GM21360 (cell line): ENCODE measurements around the gene IL24.
"Not testable (repeated sequence)": the region's sequence is repeated elsewhere in the genome, so short reads cannot be mapped to it uniquely, and the experiment has no call there.

ENCODE experiments used
- ATAC-seq: cut with Tn5 transposase; IDR thresholded peaks from one replicate; pipeline ENCODE4 v1.9.1; 2021; ENCODE audit warnings: mild to moderate bottlenecking, moderate library complexity; ENCODE audit not compliant: unreplicated experiment

IL24 gene

DNA sequence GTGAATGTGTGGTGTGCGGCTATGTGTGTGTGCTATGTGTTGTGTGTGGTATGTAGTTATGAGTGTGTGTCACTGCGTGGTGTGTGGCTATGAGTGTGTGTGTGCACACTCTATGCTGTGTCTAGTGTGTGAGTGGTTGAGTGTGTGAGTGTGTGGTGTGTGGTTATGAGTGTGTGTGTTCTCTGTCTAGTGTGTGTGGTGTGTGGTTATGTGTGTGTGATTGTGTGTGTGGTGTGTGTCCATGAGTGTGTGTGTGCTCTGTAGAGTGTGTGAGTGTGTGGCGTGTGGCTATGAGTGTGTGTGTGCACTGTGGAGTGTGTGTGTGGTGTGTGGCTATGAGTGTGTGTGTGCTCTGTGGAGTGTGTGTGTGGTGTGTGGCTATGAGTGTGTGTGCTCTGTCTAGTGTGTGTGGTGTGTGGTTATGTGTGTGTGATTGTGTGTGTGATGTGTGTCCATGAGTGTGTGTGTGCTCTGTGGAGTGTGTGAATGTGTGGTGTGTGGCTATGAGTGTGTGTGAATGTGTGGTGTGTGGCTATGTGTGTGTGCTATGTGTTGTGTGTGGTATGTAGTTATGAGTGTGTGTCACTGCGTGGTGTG is 26.8 kb downstream of the IL24 start:
- ATAC-seq, result not testable (repeated sequence)

DNA sequence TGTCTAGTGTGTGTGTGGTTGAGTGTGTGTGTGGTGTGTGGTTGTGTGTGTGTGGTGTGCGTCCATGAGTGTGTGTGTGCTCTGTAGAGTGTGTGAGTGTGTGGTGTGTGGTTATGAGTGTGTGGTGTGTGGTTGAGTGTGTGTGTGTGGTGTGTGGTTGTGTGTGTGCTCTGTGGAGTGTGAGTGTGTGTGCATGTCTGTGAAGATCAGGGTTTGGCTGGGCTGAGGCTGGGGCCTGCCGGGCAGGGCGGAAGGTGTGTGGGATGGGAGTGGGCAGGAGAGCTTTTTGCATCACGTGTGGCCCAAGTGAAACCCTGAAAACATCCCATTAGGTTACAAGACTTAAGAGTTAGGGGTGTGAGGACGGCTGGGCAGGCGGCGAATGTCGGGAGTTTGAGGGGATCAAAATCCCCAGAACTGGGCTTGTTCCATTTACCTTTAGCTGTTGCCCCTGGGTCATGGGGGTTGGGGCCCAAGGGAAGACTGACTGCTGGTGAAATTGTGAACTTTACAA is 27.4 kb downstream of the IL24 start:
- peak; percentile 14 for ATAC-seq

DNA sequence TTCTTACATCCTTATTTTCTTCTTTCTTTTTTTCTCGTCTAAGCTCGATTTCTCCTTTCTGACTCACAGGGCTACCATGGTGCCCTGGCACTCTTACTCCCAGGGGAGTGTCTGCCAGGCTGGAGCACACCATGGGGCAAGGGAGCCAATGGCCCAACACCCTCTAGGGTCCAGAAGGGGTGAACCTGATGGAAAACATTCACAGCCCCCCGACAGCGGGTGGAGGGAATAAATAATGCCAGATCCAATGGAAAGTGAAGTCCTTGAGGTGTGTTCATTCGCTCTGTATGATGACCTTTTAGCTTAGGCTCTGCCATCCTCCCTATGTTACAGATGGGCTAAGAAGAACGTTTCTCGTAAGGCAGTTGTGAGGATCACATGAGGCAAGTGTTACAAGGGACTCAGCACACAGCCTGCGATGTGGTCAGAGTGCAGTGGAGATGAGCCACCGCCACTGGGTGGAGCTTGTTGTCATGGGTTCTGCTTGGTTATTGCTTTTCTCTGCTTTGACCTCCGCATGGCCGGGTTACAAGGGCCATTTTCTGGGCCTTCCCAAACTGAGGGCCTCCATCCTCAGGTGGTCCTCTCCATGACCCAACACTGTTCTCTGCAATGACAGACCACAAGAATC is 28.0 kb downstream of the IL24 start:
- peak; percentile 55 for ATAC-seq

DNA sequence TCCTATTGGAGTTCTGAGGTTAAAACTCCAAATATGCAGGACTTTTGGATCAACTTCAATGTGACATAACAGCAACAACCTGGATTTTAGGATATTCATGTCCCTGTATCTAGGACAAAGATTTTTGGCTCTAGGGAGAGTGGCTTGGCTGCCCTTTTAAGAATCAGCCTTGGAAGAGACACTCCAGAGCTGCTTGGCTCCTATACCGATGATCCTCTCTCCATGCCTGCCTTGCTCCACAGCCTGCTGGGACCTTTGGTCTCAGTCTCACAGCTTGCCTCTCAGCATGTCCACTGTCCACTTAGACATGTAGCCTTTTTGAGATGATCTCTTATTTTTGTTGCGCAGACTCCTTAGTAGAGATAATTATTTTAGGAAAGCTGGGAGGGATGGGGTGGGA is 29.0 kb downstream of the IL24 start:
- ATAC-seq, result no peak

DNA sequence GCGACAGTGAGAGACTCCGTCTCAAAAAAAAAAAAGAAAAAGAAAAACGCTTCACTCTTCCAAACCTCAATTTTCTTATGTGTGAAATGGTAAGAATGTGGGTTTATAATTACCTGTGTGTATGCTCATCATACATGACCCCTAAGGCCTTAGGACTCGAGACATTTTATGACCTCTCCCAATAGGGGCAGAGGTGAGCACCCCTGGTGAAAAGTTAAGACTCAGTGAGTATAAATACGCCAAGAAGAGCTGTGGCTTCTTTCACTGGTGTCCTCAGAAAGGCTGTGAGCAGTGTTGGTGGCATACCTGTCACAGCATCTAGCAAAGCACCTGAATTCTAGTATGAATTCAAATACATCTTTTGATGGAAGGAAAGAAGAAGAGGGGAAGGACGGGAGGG is 32.3 kb downstream of the IL24 start:
- no peak for ATAC-seq

DNA sequence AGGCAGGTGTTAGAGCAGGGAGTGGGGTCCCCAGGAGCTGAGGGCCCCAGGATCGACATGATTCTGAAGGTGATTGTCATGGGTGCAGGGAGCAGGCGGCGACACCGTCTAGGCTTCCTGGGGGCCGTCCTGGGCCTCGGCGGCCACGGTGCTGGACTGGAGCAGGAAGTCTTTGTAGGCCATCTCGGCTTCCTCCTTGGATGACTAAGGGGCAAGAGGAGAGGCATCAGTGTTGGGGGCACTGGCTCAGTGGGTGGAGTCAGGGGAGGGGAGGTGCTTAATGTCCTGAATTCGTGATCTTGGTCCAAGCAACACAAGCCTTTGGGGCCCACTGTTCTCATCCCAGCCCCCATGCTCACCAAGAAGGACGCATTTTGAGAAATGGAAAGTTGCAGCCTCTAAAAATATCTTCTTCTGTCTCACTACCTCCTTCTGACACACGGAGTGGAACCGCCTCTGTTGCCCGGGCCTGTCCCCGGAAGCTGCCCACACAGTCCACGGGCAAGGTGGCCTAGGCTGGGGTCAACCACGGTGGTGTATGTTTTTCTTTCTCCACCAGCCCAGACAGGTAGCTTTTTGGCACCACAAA is 33.1 kb downstream of the IL24 start:
- ATAC-seq, result peak; percentile 63

DNA sequence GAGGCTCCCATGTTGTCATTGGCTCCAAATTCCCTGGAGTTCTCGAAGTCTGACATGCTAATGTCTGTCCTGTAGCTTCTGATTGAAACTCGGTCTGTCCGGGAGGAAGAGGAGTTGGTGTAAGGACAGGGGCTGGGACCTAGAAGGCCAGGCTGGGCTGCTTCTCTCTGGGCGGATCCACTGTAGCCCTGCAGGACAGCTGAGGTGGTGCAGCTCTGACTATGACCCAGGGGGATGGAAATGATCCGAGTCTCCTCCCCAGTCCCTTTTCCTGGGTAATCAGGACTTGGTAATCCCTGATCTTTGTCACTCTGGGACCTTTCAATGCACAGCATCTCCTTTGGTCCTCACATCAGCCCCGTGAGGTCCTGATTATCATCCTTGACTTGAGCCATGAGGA is 34.5 kb downstream of the IL24 start:
- ATAC-seq, result no peak

DNA sequence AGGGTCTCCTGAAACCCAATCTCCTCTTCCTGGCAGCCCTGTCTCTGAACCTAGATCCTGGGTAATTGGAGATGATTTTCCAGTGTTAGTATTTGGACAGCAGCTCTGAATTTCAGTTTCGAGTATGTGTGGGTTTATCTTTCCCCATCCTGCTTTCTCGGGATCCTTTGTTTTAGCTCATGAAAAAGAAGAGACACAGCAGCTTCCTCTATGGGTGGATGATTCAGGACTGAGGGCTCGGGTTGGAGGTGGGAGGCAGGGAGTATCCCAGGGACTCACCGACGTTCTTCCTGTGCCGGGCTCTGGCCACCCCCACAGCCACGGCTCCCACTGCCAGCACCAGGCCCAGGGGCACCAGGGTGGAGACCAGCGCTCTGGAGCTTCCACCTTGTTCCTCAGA is 34.9 kb downstream of the IL24 start:
- ATAC-seq, result no peak

DNA sequence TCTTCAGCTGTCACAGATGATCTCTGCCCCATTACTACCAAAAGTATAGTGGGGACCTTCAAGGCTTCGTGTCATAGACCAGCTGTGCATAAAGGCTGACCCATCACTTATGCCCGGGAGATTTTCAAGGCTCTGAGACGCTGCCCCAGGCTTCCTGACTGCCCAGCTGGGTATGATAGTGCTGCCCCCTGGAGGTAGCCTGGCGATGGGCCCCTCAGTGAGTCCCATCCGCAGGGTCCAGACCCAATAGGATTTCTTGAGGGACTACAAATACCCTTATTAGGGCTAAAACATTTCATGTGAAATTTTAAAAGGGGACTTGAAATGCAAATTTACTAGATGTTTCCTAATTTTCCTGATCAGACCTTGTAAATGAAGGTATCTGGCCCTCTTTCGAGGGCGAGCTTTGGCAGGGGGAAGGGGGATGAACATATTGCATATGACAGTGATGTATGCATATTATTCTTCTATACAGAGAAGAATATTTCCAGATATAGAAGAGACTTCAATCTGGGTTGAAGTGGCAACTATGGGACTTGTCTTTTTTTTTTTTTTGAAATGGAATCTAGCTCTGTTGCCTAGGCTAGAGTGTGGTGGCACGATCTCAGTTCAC is 36.2 kb downstream of the IL24 start:
- ATAC-seq, result no peak

DNA sequence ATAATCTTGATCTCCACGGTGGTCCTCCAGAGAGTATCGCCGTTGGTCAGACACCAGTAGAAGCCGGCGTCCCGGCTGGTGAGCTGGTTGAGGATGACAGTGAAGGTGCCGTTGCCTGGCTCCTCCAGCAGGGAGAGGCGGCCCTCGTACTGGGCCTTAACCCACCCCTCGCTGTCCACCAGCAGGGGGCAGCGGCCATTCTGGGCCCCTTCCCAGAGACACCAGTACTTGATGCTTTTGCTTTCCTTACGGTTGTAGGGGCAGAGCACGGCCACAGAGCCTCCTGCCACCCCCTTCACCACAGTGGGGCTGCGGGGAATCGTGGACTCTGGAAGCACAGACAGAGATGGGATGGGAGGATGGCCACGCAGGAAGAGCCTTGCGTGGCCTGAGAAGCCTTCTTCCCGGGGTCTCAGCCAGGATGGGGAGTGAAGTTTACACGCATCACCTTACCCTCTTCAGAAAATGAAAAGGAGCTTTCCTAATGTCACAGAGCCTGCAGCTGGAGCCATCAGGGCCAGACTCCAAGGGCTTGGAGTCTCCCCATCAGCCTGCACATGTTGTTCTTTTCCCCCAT is 38.3 kb downstream of the IL24 start:
- ATAC-seq, result no peak

DNA sequence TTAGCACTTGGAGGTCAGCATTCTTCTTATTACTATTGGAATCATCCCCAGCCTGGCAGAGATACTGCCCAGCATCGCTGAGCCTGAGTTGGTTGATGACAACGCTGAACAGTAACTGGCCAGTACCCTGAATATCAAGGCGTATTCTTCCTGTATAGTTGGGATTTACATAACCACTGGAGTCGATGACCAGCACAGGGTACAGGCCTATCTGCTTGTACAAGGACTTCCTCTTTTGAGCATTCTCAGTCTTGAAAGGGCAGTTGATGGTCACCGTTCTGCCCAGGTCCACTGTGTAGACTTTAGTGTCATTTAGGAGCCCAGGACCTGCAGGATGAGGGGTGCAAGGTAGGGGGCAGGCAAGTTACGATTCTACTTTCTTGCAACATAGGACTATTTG is 40.2 kb downstream of the IL24 start:
- ATAC-seq, result no peak

DNA sequence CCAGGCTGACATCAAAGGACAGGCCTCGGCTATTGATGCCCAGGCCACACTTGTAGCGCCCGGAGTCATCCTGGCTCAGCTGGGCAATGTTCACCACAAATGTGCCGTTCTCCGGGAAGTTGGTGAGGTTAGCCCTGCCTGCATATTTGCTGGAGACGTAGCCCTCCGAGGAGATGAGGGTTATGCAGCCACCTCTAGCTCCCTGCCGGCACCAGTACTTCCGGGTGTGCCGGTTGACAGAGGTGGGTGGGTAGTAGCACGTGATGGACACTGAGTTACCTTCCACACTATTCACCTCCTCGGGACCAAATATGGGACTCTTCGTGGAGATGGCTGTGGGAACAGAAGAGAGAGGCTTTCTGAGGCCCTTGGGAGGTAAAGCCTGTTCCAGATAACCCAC is 41.9 kb downstream of the IL24 start:
- ATAC-seq, result no peak

DNA sequence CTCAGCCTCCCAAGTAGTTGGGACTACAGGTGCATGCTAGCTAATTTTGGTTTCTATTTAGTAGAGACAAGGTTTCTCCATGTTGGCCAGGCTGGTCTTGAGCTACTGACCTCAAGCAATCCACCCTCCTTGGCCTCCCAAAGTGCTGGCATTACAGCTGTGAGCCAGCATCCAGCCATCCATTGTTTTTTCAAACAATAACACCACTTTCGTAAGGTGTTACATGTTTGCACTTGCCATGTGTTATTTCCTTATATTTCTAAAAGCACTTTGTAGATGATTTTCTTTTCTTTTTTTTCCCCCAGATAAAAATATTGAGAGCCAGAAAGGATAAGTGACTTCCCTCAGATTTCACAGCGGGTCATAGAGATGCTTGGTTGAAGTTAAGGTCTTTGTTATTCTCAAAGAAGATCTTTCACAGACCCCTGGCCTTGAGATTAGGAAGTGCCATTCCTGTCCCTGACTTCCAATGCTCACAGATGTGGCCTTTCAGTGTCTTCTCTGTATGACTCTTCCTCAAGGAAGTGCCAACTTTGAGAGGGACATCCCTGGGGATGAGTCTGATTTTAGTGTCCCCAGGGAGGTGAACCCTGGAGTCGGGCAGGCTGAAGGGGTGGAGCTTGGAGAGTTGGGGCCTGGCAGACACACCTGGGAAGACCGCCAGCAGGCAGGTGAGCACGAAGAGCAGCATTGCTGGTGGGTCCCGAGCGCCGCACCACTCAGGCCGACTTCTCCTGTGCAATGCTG is 42.8 kb downstream of the IL24 start:
- no peak for ATAC-seq

DNA sequence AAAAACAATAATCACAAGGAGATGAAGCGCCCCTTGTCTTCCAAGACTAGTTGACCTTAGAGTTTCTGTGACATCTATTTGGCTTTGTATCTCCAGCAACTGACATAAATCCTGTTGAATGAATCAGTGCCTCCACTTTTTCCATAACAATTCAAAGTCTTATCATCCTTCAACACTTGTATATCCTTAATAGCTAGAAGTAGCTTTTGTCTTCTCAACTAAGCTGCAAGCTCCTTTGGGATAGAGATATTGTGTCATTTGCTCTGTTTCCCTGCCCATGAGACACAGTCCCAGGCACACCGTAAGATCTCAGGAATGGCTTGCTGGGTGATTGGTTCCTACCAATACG is 43.3 kb downstream of the IL24 start:
- ATAC-seq, result no peak

DNA sequence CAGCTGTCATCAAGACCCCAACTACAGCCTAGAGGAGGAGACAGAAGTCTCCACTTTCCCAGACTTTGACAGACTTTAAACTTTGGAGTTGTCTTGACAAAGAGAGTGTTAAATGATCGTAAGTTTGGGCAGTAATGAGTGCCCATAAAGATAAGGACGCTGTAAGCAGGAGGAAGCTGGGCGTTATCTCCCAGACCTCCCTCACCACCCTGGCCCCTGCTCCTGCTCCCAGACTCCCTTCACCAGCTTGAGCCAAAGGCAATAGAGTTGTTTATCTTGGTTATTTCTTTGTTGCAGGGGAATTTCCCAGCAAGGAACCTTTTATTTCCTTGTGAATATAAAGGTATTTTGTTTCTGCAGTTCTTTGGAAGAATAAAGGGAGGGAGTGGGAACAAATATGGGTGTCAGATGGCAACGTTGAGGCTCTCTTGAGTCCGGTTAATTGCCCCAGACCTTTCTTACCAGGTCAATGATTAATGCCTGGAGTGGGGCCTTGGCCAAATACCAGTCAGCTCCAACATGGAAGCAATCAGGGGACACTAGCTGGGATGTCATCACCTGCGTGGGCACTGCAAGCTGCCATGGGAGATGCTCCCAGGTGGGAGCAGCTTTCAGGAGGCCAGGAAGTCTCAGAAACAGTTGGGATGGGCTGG is 44.6 kb downstream of the IL24 start:
- ATAC-seq, result no peak

DNA sequence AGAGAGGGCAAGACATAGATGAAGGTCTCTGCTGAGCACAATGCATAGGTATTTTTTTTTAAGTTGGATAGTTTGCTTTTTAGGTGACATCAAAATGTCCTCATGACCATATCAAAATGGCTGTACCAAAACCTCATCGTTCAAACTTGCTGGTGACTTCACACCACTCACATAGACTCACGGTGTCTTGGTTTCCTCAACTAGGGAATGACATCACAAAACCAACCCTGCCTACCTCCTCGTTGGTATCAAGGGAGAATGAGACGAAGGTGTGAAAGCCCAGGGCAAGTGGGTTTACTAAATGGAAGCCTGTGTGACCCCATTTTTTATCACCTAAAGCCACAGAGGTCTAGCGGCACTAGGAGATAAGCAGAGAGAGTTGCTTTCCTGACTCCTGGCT is 47.5 kb downstream of the IL24 start:
- ATAC-seq, result no peak

DNA sequence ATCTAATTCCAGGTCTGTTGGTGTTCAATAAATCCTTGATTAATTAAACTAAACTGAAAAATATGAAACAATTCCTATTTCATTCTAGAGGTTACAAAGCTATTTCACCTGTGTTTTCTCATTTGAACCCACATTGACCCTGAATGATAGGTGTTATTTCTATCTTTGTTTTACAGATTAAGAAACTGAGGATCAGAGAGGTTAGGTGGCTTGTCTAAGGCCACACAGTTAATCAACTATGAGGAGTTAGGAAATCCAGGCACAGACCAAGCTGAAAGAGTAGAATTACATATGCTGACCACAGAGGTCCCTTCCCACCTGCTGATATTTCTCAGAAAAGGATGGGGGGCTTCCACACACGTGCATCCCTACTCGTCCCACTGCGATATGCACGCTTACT is 48.5 kb downstream of the IL24 start:
- ATAC-seq, result no peak

DNA sequence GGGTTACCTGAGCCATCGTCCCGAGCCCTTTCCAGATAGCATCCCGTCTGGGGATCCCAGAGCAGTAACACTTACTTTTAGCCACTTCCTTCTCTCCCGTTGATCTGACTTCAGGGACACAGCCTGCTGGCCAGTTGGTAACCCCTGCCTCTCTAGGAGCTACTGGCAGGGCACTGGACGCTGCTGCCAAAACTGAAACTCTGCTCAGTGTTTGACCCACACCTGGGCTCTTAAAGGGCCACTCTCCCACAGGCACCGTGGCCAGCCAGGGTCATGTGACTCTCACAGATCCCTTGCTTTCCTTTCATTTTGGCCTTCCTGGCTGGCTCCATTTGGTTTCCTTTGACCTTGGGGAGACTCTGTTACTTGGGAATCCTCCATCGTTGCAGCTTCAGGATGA is 49.0 kb downstream of the IL24 start, which contains the start of gene PIGR:
Gene PIGR, minus strand, starts transcription at position 206 of the 400 bp plus-strand sequence. CDS start 5,935 bp downstream, outside the sequence.
- ATAC-seq, result no peak

DNA sequence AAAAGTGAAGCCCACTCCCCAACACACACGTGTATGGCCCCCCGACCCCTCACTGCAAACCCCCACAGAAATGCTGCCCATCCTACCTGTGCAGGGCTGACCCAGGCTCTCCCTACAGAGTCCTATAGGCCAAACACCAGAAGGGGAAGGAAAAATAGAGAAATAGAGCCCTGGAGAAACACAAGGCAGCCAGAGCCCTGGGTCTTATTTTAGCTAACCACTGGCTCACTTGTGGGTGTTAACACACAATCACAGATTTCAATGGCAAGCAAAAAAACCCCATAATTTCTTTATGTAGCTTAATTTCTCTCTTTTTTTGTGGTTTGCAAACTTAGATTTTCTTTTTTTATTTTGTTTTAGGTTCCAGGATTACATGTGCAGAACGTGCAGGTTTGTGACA is 50.0 kb downstream of the IL24 start:
- ATAC-seq, result no peak

DNA sequence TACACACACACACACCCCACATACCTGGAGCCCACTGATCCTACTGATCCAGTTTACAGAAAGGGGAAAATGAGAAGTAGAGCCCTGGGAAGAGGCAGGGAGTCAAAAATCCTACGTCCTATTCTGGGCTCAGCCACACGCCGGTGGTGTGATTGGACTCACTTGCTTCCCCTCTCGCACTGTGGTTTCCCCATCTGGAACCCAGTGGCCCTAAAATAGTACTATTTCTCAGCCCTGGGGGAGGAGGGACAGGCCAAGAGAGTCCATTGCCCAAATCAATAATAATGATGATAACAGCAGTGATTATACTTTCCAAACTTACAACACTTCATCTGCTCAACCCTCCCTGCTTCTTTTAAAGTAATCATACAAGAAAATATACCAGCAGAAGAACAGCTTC is 52.0 kb downstream of the IL24 start:
- no peak for ATAC-seq

DNA sequence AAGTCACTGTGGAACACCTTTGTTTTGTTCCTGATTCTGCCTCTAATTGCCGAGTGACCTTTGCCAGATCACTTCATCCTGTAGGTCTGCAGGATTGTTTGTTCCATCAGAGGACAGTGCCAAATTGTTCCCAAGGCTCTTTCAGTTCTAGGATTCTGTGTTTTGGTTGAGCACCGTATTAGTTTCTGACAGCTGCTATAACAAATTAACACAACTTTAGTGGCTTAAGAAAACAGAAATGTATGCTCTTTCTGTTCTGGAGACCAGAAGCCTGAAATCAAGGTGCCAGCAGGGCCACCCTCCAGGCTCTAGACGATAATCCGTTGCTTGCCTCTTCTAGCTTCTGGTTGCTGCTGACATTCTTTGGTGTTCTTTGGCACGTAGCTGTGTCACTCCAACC is 52.4 kb downstream of the IL24 start:
- no peak for ATAC-seq
